GM18517 (cell line): ENCODE results near the gene PACS1.
A peak's percentile ranks its signal among the peaks of the same experiment; 100 is the strongest.
"Not testable (repeated sequence)": the region's sequence is repeated elsewhere in the genome, so short reads cannot be mapped to it uniquely, and the experiment has no call there.

Experiments
- ATAC-seq: cut with Tn5 transposase; IDR thresholded peaks from one replicate; pipeline ENCODE4 v1.9.1; 2021; ENCODE audit warnings: mild to moderate bottlenecking, moderate library complexity; ENCODE audit not compliant: unreplicated experiment

PACS1 gene

GRCh38 chr11:66267379-66268243 is 197.5 kb downstream of the PACS1 start:
- peak; percentile 34 for ATAC-seq

- peak; percentile 85 for ATAC-seq
These were observed 198.3 kb downstream of the PACS1 start, which contains the start of gene RAB1B for GRCh38 chr11:66268244-66268951. TSS of gene RAB1B (plus strand) at chr11:66268639. CDS start at chr11:66268680, 41 bp downstream.

GRCh38 chr11:66268952-66269905 is 199.2 kb downstream of the PACS1 start:
- no peak for ATAC-seq

- no peak for ATAC-seq
These were observed 201.7 kb downstream of the PACS1 start for GRCh38 chr11:66271816-66272215.

GRCh38 chr11:66272596-66272995 is 202.5 kb downstream of the PACS1 start:
- ATAC-seq, result no peak

GRCh38 chr11:66274219-66274618 is 204.1 kb downstream of the PACS1 start:
- ATAC-seq, result no peak

- no peak for ATAC-seq
These were observed 205.3 kb downstream of the PACS1 start for GRCh38 chr11:66275396-66275795.

- ATAC-seq, result no peak
These were observed 206.0 kb downstream of the PACS1 start for GRCh38 chr11:66275984-66276612.

GRCh38 chr11:66276619-66277018 is 206.5 kb downstream of the PACS1 start:
- not testable (repeated sequence) for ATAC-seq

- ATAC-seq, result not testable (repeated sequence)
These were observed 207.0 kb downstream of the PACS1 start for GRCh38 chr11:66277064-66277463.

- no peak for ATAC-seq
These were observed 207.6 kb downstream of the PACS1 start, which contains the start of gene CNIH2 for GRCh38 chr11:66277471-66278362. TSS of gene CNIH2 (plus strand) at chr11:66278175. CDS start at chr11:66278457, 282 bp downstream.

- ATAC-seq, result no peak
These were observed 208.5 kb downstream of the PACS1 start for GRCh38 chr11:66278363-66279091.

GRCh38 chr11:66279092-66279734 is 209.1 kb downstream of the PACS1 start:
- no peak for ATAC-seq

GRCh38 chr11:66280428-66280827 is 210.4 kb downstream of the PACS1 start:
- ATAC-seq, result no peak

GRCh38 chr11:66281001-66281400 is 210.9 kb downstream of the PACS1 start:
- ATAC-seq, result no peak

- no peak for ATAC-seq
These were observed 211.8 kb downstream of the PACS1 start for GRCh38 chr11:66281776-66282467.
